Spinal cord (tissue), 10 donors: Measurements from ENCODE around the gene NUDT7. TPM values are rescaled to one million over a fixed set of nuclear protein-coding genes. Genes with fewer than 3 reads are reported as not detected.

Experiments used
- DNase-seq, 6 donors: peaks; one replicate each; pipeline versions ENCODE4 v3.0.0 to v3.0.0-alpha.2; 2013 to 2015; ENCODE audit warnings: low spot score in 6 of 6, low read depth in 4 of 6
- H3K27ac ChIP-seq: one replicate; pipeline ENCODE4 v1.5.1; 2013; ENCODE audit warnings: low read depth, low read length, control low read depth
- H3K27me3 ChIP-seq: one replicate; pipeline ENCODE4 v1.6.1; 2013; ENCODE audit warnings: low read length; ENCODE audit not compliant: control insufficient read depth, insufficient read depth
- H3K36me3 ChIP-seq: one replicate; pipeline ENCODE4 v1.6.1; 2013; ENCODE audit warnings: low read length; ENCODE audit not compliant: control insufficient read depth, insufficient read depth
- H3K4me1 ChIP-seq: one replicate; pipeline ENCODE4 v1.6.1; 2013; ENCODE audit warnings: low read length; ENCODE audit not compliant: control insufficient read depth, insufficient read depth
- H3K4me3 ChIP-seq: one replicate; pipeline ENCODE4 v1.5.1; 2013; ENCODE audit warnings: low read depth, low read length, control low read depth
- H3K9me3 ChIP-seq: one replicate; pipeline ENCODE4 v1.6.1; 2013; ENCODE audit warnings: low read length; ENCODE audit not compliant: control insufficient read depth, insufficient read depth
- WGBS: methylation state at CpG from one replicate; pipeline ENCODE4 v1.1.5; 2013; ENCODE audit warnings: missing lambda C conversion rate; ENCODE audit not compliant: insufficient coverage; 5-methylcytosine and 5-hydroxymethylcytosine counted together
- polyA plus RNA-seq, 2 donors: library from polyadenylated mRNA; unstranded; fragments of 120-200 nt; gene quantifications; one replicate each; pipeline ENCODE4 v1.2.1, GENCODE V29; 2013; ENCODE audit not compliant: insufficient read length in 2 of 2
- total RNA-seq, 2 donors: library from RNA; depleted of rRNA in 1 of 2; stranded (reverse); fragments of 120-200 nt in 1 of 2; fragments of >200 nt in 1 of 2; gene quantifications; one replicate each; pipeline versions ENCODE4 v1.2.3 to v1.2.4, GENCODE V29; 2013 to 2014
- donor health status: healthy.

NUDT7 gene
- total and polyA plus RNA-seq, 4 donors = 5.9 to 13.6 (median 7.0) TPM

GRCh38 chr16:77711775-77712174 lies 10.5 kb upstream of the NUDT7 start:
- 78% methylated on average over 4 of the region's 5 CpGs for WGBS

GRCh38 chr16:77715145-77715544 lies 7.2 kb upstream of the NUDT7 start:
- no peak for DNase-seq
- H3K4me1 ChIP-seq = no peaks in the 10 kb centered on the region
- H3K9me3 ChIP-seq = peaks cover 6% of the 10 kb centered on the region
- H3K27ac ChIP-seq = no peak overlapping the region
- H3K4me3 ChIP-seq = no peak overlapping the region
- H3K36me3 ChIP-seq = no peaks in the 10 kb centered on the region
- H3K27me3 ChIP-seq = no peaks in the 10 kb centered on the region
- WGBS = no CpG with 5 or more reads among the region's 5 CpGs

More at GRCh38 chr16:77711775-77712174, 10.5 kb upstream of the NUDT7 start:
- no peaks in the 10 kb centered on the region for H3K36me3 ChIP-seq
- H3K27ac ChIP-seq = no peak overlapping the region
- H3K4me1 ChIP-seq = no peaks in the 10 kb centered on the region
- H3K27me3 ChIP-seq = no peaks in the 10 kb centered on the region
- no peak for DNase-seq
- H3K4me3 ChIP-seq = no peak overlapping the region
- H3K9me3 ChIP-seq = peaks cover 6% of the 10 kb centered on the region

GRCh38 chr16:77721752-77722308 lies 484 bp upstream of the NUDT7 start:
- no peak overlapping the region for H3K4me3 ChIP-seq
- H3K27ac ChIP-seq = no peak overlapping the region

GRCh38 chr16:77723108-77723514 lies 797 bp downstream of the NUDT7 start:
- H3K4me1 ChIP-seq = peaks cover 12% of the 10 kb centered on the region
- no peaks in the 10 kb centered on the region for H3K36me3 ChIP-seq
- 5% methylated on average over 4 of the region's 5 CpGs for WGBS
- peak in 3 of 6 donors; percentile 35 to 78 (median 47) for DNase-seq
- H3K9me3 ChIP-seq = peaks cover 2% of the 10 kb centered on the region
- peak overlapping the region; percentile 80 for H3K4me3 ChIP-seq
- peak overlapping the region; percentile 78 for H3K27ac ChIP-seq
- no peaks in the 10 kb centered on the region for H3K27me3 ChIP-seq

More at GRCh38 chr16:77721752-77722308, 484 bp upstream of the NUDT7 start:
- 70% methylated on average over 6 of the region's 12 CpGs for WGBS
- no peak for DNase-seq
- H3K36me3 ChIP-seq = no peaks in the 10 kb centered on the region
- H3K9me3 ChIP-seq = peaks cover 2% of the 10 kb centered on the region
- no peaks in the 10 kb centered on the region for H3K27me3 ChIP-seq
- peaks cover 12% of the 10 kb centered on the region for H3K4me1 ChIP-seq

GRCh38 chr16:77724174-77724573 lies 1.9 kb downstream of the NUDT7 start:
- whole genome bisulfite sequencing = 100% methylated on average over 4 of the region's 7 CpGs
- no peak overlapping the region for H3K4me3 ChIP-seq
- peaks cover 2% of the 10 kb centered on the region for H3K9me3 ChIP-seq
- no peaks in the 10 kb centered on the region for H3K36me3 ChIP-seq
- no peak for DNase-seq
- H3K4me1 ChIP-seq = peaks cover 12% of the 10 kb centered on the region
- no peaks in the 10 kb centered on the region for H3K27me3 ChIP-seq
- H3K27ac ChIP-seq = no peak overlapping the region

GRCh38 chr16:77729951-77730350 lies 7.6 kb downstream of the NUDT7 start:
- no peak for DNase-seq
- H3K27ac ChIP-seq = no peak overlapping the region
- H3K27me3 ChIP-seq = no peaks in the 10 kb centered on the region
- 0% methylated on average over 1 of the region's 1 CpG for WGBS
- H3K4me1 ChIP-seq = no peaks in the 10 kb centered on the region
- no peaks in the 10 kb centered on the region for H3K36me3 ChIP-seq
- no peak overlapping the region for H3K4me3 ChIP-seq
- peaks cover 4% of the 10 kb centered on the region for H3K9me3 ChIP-seq

GRCh38 chr16:77732241-77732946 lies 10.1 kb downstream of the NUDT7 start:
- DNase-seq = no peak
- Histone ChIP-seq H3K4me1 (no peaks in the 10 kb centered on the region), H3K27me3 (no peaks in the 10 kb centered on the region), H3K27ac (no peak overlapping the region), H3K4me3 (no peak overlapping the region), H3K9me3 (peaks cover 3% of the 10 kb centered on the region), H3K36me3 (no peaks in the 10 kb centered on the region)
- 85% methylated on average over 6 of the region's 11 CpGs for WGBS

- Histone ChIP-seq H3K4me3 (no peak overlapping the region), H3K4me1 (no peaks in the 10 kb centered on the region), H3K36me3 (no peaks in the 10 kb centered on the region), H3K9me3 (peaks cover 3% of the 10 kb centered on the region), H3K27ac (no peak overlapping the region), H3K27me3 (no peaks in the 10 kb centered on the region)
- WGBS = no CpG with 5 or more reads among the region's 1 CpG
- no peak for DNase-seq
Measured at GRCh38 chr16:77736879-77737278, 14.6 kb downstream of the NUDT7 start.

- H3K9me3 ChIP-seq = peaks cover 3% of the 10 kb centered on the region
- 89% methylated on average over 8 of the region's 10 CpGs for WGBS
- no peak overlapping the region for H3K4me3 ChIP-seq
- no peak for DNase-seq
- no peaks in the 10 kb centered on the region for H3K4me1 ChIP-seq
- H3K27me3 ChIP-seq = no peaks in the 10 kb centered on the region
- no peak overlapping the region for H3K27ac ChIP-seq
- H3K36me3 ChIP-seq = no peaks in the 10 kb centered on the region
Measured at GRCh38 chr16:77738706-77739558, 16.6 kb downstream of the NUDT7 start.
